ENCODE measurements around the gene DOK1.

DOK1 gene

DNA sequence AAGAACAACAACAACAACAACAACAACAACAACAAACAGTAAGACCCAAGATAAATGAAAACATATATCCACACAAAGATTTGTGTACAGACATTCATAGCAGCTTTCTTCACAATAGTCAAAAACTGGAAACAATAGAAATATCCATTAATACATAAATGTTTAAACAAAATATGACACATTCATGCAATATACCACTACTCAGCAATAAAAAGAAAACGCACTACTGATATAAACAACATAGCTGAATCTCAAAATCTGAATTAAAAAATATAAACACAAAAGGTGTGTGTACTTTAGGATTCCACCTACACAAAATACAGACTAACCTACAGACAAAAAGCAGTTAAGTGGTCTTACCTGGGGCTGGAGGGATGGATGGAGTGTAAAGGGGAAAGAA is 42.1 kb downstream of the DOK1 start:
- DNase-seq (ENCODE audit: extremely low read depth in 1 of 2, low read depth in 1 of 2) = no peak

GRCh38 chr2:74597410-74597809 is 42.9 kb downstream of the DOK1 start:
- DNase-seq (ENCODE audit: extremely low read depth in 1 of 2, low read depth in 1 of 2) = no peak

DNA sequence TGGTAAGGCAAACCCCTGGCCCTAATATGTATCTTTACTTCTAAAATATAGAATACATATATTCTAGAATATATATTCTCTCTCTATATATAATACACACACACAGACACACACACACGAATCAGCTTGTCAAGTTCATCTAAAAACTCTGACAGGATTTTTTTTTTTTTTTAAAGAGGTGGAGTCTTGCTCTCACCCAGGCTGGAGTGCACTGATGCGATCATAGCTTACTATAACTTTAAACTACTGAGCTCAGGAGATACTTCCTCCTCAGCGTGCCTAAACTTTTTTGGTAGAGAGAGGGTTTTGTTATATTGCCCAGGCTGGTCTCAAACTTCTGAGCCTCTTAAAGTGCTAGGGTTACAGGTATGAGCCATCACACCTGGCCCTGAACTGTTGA is 45.2 kb downstream of the DOK1 start:
- DNase-seq (ENCODE audit: extremely low read depth in 1 of 2, low read depth in 1 of 2) = no peak

DNA sequence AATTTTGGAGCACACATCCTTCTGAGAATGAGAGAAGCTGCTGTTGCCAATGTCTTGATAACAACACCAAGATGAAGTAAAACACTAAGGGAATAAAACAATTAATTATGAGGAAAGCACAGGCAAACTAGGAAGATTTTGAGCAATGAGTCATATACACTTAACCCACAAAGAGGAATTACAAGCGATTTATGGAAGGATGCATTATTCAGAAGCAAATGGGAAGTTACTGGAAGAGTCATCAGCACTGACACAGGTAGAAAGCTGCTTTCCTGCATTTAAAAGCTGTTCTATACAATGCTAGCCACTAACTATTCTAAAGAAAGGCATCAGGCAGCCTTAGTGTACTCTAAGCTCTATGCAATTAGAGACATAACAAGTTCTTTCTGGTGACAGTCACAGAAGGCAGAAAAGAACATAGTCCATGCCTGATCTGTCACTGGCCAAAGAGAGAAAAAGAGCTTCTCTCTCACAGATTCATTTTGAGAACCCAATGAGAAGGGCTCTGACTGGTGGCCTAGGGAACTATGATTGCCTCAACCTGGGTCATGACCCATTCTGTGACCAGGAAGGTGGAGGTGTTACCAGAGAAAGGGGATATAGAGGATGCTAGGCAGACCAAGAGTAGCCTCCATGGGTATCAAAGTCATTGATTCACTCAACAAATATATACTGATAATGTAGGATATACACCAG is 48.2 kb downstream of the DOK1 start:
- no peak for DNase-seq (ENCODE audit: extremely low read depth in 1 of 2, low read depth in 1 of 2)

- DNase-seq (ENCODE audit: extremely low read depth in 1 of 2, low read depth in 1 of 2) = no peak
Measured at GRCh38 chr2:74603282-74604000, 48.9 kb downstream of the DOK1 start.

GRCh38 chr2:74606927-74607326 is 52.4 kb downstream of the DOK1 start:
- DNase-seq (ENCODE audit: extremely low read depth in 1 of 2, low read depth in 1 of 2) = no peak

Data from stimulated activated CD8-positive, alpha-beta memory T cell treated with anti-CD3 and anti-CD28 coated beads, Interleukin-7, amount 100 ng/mL, for 48 hours (primary cell).